ENCODE results near the gene NTN1.

DNA sequence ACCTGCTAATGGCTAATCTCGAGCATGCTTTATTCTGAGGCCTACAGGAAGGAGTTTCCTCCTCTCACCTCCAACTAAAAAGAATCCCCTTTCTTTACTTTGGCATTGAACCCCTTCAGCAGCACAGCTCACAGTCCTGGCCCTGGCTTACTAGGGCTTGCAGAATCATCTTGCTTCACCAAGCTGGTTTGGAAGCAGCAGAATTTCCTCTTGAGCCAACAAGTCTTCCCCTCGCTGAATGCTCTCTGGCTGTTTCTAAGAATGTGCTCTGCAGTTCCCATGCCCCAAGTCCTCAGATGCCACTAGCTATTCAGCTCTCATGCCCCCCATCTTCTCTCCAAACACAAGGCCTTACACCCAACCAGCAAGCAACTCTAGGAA lies 271.2 kb downstream of the NTN1 start:
- no peak for TF ChIP-seq CTCF (IDR thresholded peaks at IDR 0.05)
- no peak for TF ChIP-seq POLR2AphosphoS5 (IDR thresholded peaks at IDR 0.05)

All from breast epithelium (tissue), 3 donors.